MM.1S (cell line): ENCODE measurements around the gene PDPN.

Source experiments
- DNase-seq: peaks from one replicate; pipeline ENCODE4 v3.0.0-alpha.2; 2015
- H2AFZ ChIP-seq: fragments of 300-600 bp; sonication (generic); 2 replicates; pipeline ENCODE4 v1.6.0; 2016; ENCODE audit warnings: antibody characterized with exemption, low read length
- H3F3A ChIP-seq: fragments of 300-600 bp; sonication (generic); 2 replicates; pipeline ENCODE4 v1.6.1; 2016; ENCODE audit warnings: mild to moderate bottlenecking, antibody characterized with exemption, low read length, moderate library complexity, mixed read lengths; ENCODE audit not compliant: insufficient read depth
- H3K27ac ChIP-seq: fragments of 300-600 bp; sonication (generic); 2 replicates; pipeline ENCODE4 v1.5.1; 2016; ENCODE audit warnings: mild to moderate bottlenecking, low read length
- H3K27me3 ChIP-seq: fragments of 300-600 bp; sonication (generic); replicated peaks from 2 replicates; pipeline ENCODE4 v1.6.0; 2016; ENCODE audit warnings: low read length; ENCODE audit not compliant: insufficient read depth
- H3K36me3 ChIP-seq: fragments of 300-600 bp; sonication (generic); replicated peaks from 2 replicates; pipeline ENCODE4 v1.6.1; 2016; ENCODE audit warnings: mild to moderate bottlenecking, low read length, mixed read lengths; ENCODE audit not compliant: insufficient read depth
- H3K4me1 ChIP-seq: fragments of 300-600 bp; sonication (generic); 2 replicates; pipeline ENCODE4 v1.6.1; 2016; ENCODE audit warnings: low read length, mixed read lengths
- H3K4me2 ChIP-seq: fragments of 300-600 bp; sonication (generic); 2 replicates; pipeline ENCODE4 v1.6.0; 2016; ENCODE audit warnings: low read depth, low read length
- H3K4me3 ChIP-seq: fragments of 300-600 bp; sonication (generic); 2 replicates; pipeline ENCODE4 v1.5.1; 2016; ENCODE audit warnings: low read length, mixed read lengths
- H3K79me2 ChIP-seq: fragments of 300-600 bp; sonication (generic); 2 replicates; pipeline ENCODE4 v1.6.1; 2016; ENCODE audit warnings: mixed run types, low read length, mixed read lengths
- H3K9ac ChIP-seq: fragments of 300-600 bp; sonication (generic); 2 replicates; pipeline ENCODE4 v1.6.1; 2016; ENCODE audit warnings: low read length, mixed read lengths
- H3K9me2 ChIP-seq: fragments of 300-600 bp; sonication (generic); replicated peaks from 2 replicates; pipeline ENCODE4 v1.6.1; 2016; ENCODE audit warnings: mild to moderate bottlenecking, low read length, mixed read lengths; ENCODE audit not compliant: insufficient read depth
- H3K9me3 ChIP-seq: fragments of 300-600 bp; sonication (generic); replicated peaks from 2 replicates; pipeline ENCODE4 v1.6.1; 2016; ENCODE audit warnings: mild to moderate bottlenecking, low read length, mixed read lengths; ENCODE audit not compliant: insufficient read depth
- H4K20me1 ChIP-seq: fragments of 300-600 bp; sonication (generic); 2 replicates; pipeline ENCODE4 v1.6.1; 2016; ENCODE audit warnings: mild to moderate bottlenecking, low read length, moderate library complexity, mixed read lengths; ENCODE audit not compliant: insufficient read depth
- EZH2 ChIP-seq: fragments of 300-600 bp; sonication (generic); optimal IDR thresholded peaks from 2 replicates; pipeline ENCODE3; 2017; ENCODE audit warnings: low read depth, mild to moderate bottlenecking, antibody characterized with exemption, low read length, mixed read lengths
- EZH2phosphoT487 ChIP-seq: fragments of 300-600 bp; sonication (generic); IDR thresholded peaks from 2 replicates; pipeline ENCODE4 v1.6.1; 2018; ENCODE audit warnings: antibody characterized with exemption, low read length
- TF ChIP-seq, protein P1 (sequence below): fragments of 300-600 bp; sonication (generic); IDR thresholded peaks from 2 replicates; pipeline ENCODE4 v1.5.1; 2016; ENCODE audit warnings: antibody characterized with exemption, low read length, mixed read lengths

PDPN gene

GRCh38 chr1:13570924-13571323 lies 12.7 kb upstream of the PDPN start:
- Histone ChIP-seq H2AFZ (no peak overlapping the region), H4K20me1 (no peaks in the 10 kb centered on the region), H3K4me2 (no peak overlapping the region), H3K9ac (no peak overlapping the region), H3K36me3 (no peaks in the 10 kb centered on the region), H3K4me3 (no peak overlapping the region), H3K9me2 (no peaks in the 10 kb centered on the region), H3K27me3 (no peaks in the 10 kb centered on the region), H3F3A (no peaks in the 10 kb centered on the region), H3K4me1 (no peaks in the 10 kb centered on the region), H3K79me2 (no peaks in the 10 kb centered on the region), H3K9me3 (no peaks in the 10 kb centered on the region), H3K27ac (no peak overlapping the region)
- no peak for TF ChIP-seq EZH2
- TF ChIP-seq, protein P1, sequence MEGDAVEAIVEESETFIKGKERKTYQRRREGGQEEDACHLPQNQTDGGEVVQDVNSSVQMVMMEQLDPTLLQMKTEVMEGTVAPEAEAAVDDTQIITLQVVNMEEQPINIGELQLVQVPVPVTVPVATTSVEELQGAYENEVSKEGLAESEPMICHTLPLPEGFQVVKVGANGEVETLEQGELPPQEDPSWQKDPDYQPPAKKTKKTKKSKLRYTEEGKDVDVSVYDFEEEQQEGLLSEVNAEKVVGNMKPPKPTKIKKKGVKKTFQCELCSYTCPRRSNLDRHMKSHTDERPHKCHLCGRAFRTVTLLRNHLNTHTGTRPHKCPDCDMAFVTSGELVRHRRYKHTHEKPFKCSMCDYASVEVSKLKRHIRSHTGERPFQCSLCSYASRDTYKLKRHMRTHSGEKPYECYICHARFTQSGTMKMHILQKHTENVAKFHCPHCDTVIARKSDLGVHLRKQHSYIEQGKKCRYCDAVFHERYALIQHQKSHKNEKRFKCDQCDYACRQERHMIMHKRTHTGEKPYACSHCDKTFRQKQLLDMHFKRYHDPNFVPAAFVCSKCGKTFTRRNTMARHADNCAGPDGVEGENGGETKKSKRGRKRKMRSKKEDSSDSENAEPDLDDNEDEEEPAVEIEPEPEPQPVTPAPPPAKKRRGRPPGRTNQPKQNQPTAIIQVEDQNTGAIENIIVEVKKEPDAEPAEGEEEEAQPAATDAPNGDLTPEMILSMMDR, result peak; percentile 41
- no peak for DNase-seq

DNA sequence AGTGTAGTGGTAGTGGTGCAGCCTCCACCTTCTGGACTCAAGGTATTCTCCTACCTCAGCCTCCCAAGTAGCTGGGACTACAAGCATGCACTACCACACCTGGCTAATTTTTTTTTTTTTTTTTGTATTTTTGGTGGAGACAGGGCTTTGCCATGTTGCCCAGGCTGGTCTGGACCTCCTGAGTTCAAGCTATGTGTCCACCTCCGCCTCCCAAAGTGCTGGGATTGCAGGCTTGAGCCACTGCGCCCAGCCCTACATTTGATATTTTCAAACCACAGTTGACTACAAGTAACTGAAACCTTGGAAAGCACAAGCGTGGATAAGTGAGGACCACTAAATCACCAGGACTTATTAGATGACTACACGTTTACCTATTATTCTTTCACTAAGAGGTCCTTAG lies 10.0 kb upstream of the PDPN start:
- TF ChIP-seq, protein P1, result no peak
- no peak for TF ChIP-seq EZH2
- no peak for TF ChIP-seq EZH2phosphoT487
- H3K4me1 ChIP-seq, result no peaks in the 10 kb centered on the region
- no peaks in the 10 kb centered on the region for H3K27me3 ChIP-seq
- no peaks in the 10 kb centered on the region for H3K9me3 ChIP-seq
- no peak overlapping the region for H3K4me2 ChIP-seq
- H3K9ac ChIP-seq, result no peak overlapping the region
- no peak overlapping the region for H3K27ac ChIP-seq
- no peaks in the 10 kb centered on the region for H3F3A ChIP-seq
- DNase-seq, result no peak
- H3K79me2 ChIP-seq, result no peaks in the 10 kb centered on the region
- H2AFZ ChIP-seq, result no peak overlapping the region
- no peaks in the 10 kb centered on the region for H3K9me2 ChIP-seq
- H3K36me3 ChIP-seq, result no peaks in the 10 kb centered on the region
- H3K4me3 ChIP-seq, result no peak overlapping the region
- H4K20me1 ChIP-seq, result no peaks in the 10 kb centered on the region

GRCh38 chr1:13576926-13577325 lies 6.7 kb upstream of the PDPN start:
- H4K20me1 ChIP-seq, result no peaks in the 10 kb centered on the region
- no peaks in the 10 kb centered on the region for H3K79me2 ChIP-seq
- H3K4me3 ChIP-seq, result no peak overlapping the region
- no peak overlapping the region for H2AFZ ChIP-seq
- no peak for DNase-seq
- no peaks in the 10 kb centered on the region for H3K9me3 ChIP-seq
- 0 out of 2 replicates have a peak, but pooled peaks cover 2% of the 10 kb centered on the region for H3K27me3 ChIP-seq
- H3K4me1 ChIP-seq, result no peaks in the 10 kb centered on the region
- H3K9ac ChIP-seq, result no peak overlapping the region
- TF ChIP-seq, protein P1, result no peak
- TF ChIP-seq EZH2phosphoT487 (no peak), EZH2 (no peak)
- H3K9me2 ChIP-seq, result no peaks in the 10 kb centered on the region
- no peaks in the 10 kb centered on the region for H3K36me3 ChIP-seq
- no peak overlapping the region for H3K27ac ChIP-seq
- no peak overlapping the region for H3K4me2 ChIP-seq
- no peaks in the 10 kb centered on the region for H3F3A ChIP-seq
